Hepatocyte (in vitro differentiated cells): ENCODE measurements around the gene DOCK2.

Source experiments
- EZH2 ChIP-seq: fragments of 200-600 bp; sonication (generic); IDR thresholded peaks from 2 replicates; pipeline ENCODE4 v1.6.1; 2016; ENCODE audit warnings: antibody characterized with exemption, mild to moderate bottlenecking, borderline replicate concordance
- EZH2phosphoT487 ChIP-seq: fragments of 200-600 bp; sonication (generic); IDR thresholded peaks from one replicate; pipeline ENCODE4 v1.6.1; 2018; ENCODE audit warnings: antibody characterized with exemption, mild to moderate bottlenecking, low read depth, moderate library complexity; ENCODE audit not compliant: unreplicated experiment, severe bottlenecking
- TF ChIP-seq, protein P1 (sequence below): fragments of 200-600 bp; sonication (generic); IDR thresholded peaks from 2 replicates; pipeline ENCODE4 v1.5.1; 2016; ENCODE audit warnings: antibody characterized with exemption, mild to moderate bottlenecking; ENCODE audit not compliant: poor library complexity

DNA sequence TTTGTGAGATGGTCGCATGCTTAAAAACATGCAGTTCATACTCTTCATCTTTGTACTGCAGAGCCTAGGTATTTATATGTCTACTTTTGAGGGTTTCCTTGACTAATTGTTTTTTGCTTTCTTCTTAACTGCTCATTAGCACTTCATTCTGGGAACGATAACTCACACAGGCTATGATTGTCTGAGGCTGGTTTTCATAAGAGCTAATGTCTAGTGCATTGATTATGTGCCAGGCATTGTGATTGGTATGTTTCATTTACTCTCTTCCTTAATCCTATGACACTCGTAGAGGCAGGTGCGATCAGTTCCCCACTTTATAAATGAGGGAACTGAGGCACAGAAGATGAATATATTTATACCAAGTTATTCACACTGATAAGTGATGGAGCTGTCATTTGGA, 249.6 kb downstream of the DOCK2 start:
- TF ChIP-seq, protein P1, sequence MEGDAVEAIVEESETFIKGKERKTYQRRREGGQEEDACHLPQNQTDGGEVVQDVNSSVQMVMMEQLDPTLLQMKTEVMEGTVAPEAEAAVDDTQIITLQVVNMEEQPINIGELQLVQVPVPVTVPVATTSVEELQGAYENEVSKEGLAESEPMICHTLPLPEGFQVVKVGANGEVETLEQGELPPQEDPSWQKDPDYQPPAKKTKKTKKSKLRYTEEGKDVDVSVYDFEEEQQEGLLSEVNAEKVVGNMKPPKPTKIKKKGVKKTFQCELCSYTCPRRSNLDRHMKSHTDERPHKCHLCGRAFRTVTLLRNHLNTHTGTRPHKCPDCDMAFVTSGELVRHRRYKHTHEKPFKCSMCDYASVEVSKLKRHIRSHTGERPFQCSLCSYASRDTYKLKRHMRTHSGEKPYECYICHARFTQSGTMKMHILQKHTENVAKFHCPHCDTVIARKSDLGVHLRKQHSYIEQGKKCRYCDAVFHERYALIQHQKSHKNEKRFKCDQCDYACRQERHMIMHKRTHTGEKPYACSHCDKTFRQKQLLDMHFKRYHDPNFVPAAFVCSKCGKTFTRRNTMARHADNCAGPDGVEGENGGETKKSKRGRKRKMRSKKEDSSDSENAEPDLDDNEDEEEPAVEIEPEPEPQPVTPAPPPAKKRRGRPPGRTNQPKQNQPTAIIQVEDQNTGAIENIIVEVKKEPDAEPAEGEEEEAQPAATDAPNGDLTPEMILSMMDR, result no peak
- no peak for TF ChIP-seq EZH2
- TF ChIP-seq EZH2phosphoT487, result no peak
